ENCODE data around the gene ZC3H18. TPM values are rescaled to one million over a fixed set of nuclear protein-coding genes. Genes with fewer than 3 reads are reported as not detected.
A peak's percentile ranks its signal among the peaks of the same experiment; 100 is the strongest.

Gene ZC3H18
- total and polyA plus RNA-seq, 2 of the 4 experiments (the other 2 are of a cell fraction), result 3.4 to 21.3 TPM

- no peak overlapping the region for H3K18ac ChIP-seq (ENCODE audit: low read depth, low read length)
- no peaks in the 10 kb centered on the region for H3K27me3 ChIP-seq (ENCODE audit: control insufficient read depth, insufficient read depth, low read length)
- peak overlapping the region; percentile 84 for H3K4ac ChIP-seq (ENCODE audit: low read depth, low read length)
- peak overlapping the region; percentile 93 for H3K23ac ChIP-seq (ENCODE audit: low read depth, low read length)
- H4K91ac ChIP-seq (ENCODE audit: insufficient read depth, low read depth, low read length), result 0 out of 2 replicates have a peak overlapping the region, but pooled peaks have one; percentile 21
- dilution Hi-C loops (cut with HindIII; ENCODE audit: low sequenced_read_pairs, unreplicated experiment) (no loop called here), intact Hi-C loops (cut with micrococcal nuclease) (loop anchor here (10.0 kb wide), 1 partner anchor 614 kb away; the partner anchor contains the start of gene BANP), in situ Hi-C loops (cut with MboI; ENCODE audit: low sequenced_read_pairs) (no loop called here)
- H2BK120ac ChIP-seq (ENCODE audit: low read depth, low read length), result no peak overlapping the region
- H3K4me3 ChIP-seq (ENCODE audit: insufficient read depth, low read depth, low read length), result peak overlapping the region; percentile 66
- H2BK15ac ChIP-seq (ENCODE audit: low read depth, low read length), result peak overlapping the region; percentile 15; the same call in 1 of the 3 replicates
- DNase-seq (no peak), ATAC-seq (ENCODE audit: low read depth) (no peak)
- peak overlapping the region; percentile 76 for H3K9ac ChIP-seq (ENCODE audit: low read depth, low read length)
- H3K9me3 ChIP-seq (ENCODE audit: control insufficient read depth, insufficient read depth, low read length), result no peaks in the 10 kb centered on the region
- ChIA-PET CTCF (no interaction called here), POLR2A (ENCODE audit: unreplicated experiment) (no interaction called here)
- H3K56ac ChIP-seq (ENCODE audit: extremely low read depth, insufficient read depth, low read length), result 0 out of 2 replicates have a peak overlapping the region, but pooled peaks have one; percentile 26
- peaks cover 16 to 41% of the 10 kb centered on the region in 2 experiments for H3K79me1 ChIP-seq (ENCODE audit: low read depth in 1 of 2, low read length in 2 of 2)
- H3K27ac ChIP-seq (ENCODE audit: insufficient read depth, low read length), result peak overlapping the region; percentile 80
- H3K4me2 ChIP-seq (ENCODE audit: low read depth, low read length), result peak overlapping the region; percentile 93
- H3K36me3 ChIP-seq (ENCODE audit: control insufficient read depth, insufficient read depth, low read length), result peaks cover 6% of the 10 kb centered on the region
- 95% methylated on average over 4 of the region's 18 CpGs; no CpG with 5 or more reads in 1 of the 2 experiments for WGBS, 2 experiments (ENCODE audit: extremely low coverage in 2 of 2, insufficient read length in 1 of 2)
- H2AFZ ChIP-seq (replicated peaks; ENCODE audit: low read length, poor library complexity), result peak overlapping the region; percentile 93
- H2AK9ac ChIP-seq (replicated peaks; ENCODE audit: low read depth, low read length, poor library complexity), result peak overlapping the region; percentile 93
- peaks cover 8% of the 10 kb centered on the region for H3K4me1 ChIP-seq (ENCODE audit: control insufficient read depth, insufficient read depth, low read length)
- peak overlapping the region; percentile 82 for H4K5ac ChIP-seq (ENCODE audit: low read depth, low read length)
- TF ChIP-seq RFX5 (IDR thresholded peaks at IDR 0.05; ENCODE audit: low read depth, low read length), result no peak
- no peak for TF ChIP-seq MAZ (IDR thresholded peaks at IDR 0.05; ENCODE audit: borderline replicate concordance, low read depth, low read length)
- no peak for TF ChIP-seq RCOR1 (IDR thresholded peaks at IDR 0.05; ENCODE audit: insufficient replicate concordance, low read length)
- TF ChIP-seq MXI1 (IDR thresholded peaks at IDR 0.05; ENCODE audit: borderline replicate concordance, low read depth, low read length), result no peak
- TF ChIP-seq CHD1 (IDR thresholded peaks at IDR 0.05; ENCODE audit: low read depth, low read length), result no peak
- TF ChIP-seq USF2 (IDR thresholded peaks at IDR 0.05; ENCODE audit: low read depth, low read length), result no peak
- no peak for TF ChIP-seq ELK1 (IDR thresholded peaks at IDR 0.05; ENCODE audit: borderline replicate concordance, low read depth, low read length)
- TF ChIP-seq POLR2A (IDR thresholded peaks at IDR 0.05; ENCODE audit: low read depth, low read length), result no peak
- no peak for TF ChIP-seq BHLHE40 (IDR thresholded peaks at IDR 0.05; ENCODE audit: low read depth, low read length)
- TF ChIP-seq CEBPB (IDR thresholded peaks at IDR 0.05; ENCODE audit: low read depth, low read length), result no peak
- H4K20me1 ChIP-seq (ENCODE audit: insufficient read depth, low read length), result peaks cover 23% of the 10 kb centered on the region
- H3K9me1 ChIP-seq (ENCODE audit: insufficient read depth, low read length), result peaks cover 4% of the 10 kb centered on the region
- peak overlapping the region; percentile 85 to 95 for H4K8ac ChIP-seq (ENCODE audit: low read depth in 2 of 2, low read length in 2 of 2)
- peak overlapping the region; percentile 91 for H2AK5ac ChIP-seq (ENCODE audit: low read depth, low read length)
- H2BK5ac ChIP-seq (ENCODE audit: low read depth, low read length, poor library complexity, severe bottlenecking), result peak overlapping the region; percentile 67
- BruUV-seq (replicated peaks), result no TSS peak
- peak overlapping the region; percentile 62 for H3K14ac ChIP-seq (replicated peaks; ENCODE audit: low read depth, low read length)
- H2BK20ac ChIP-seq (ENCODE audit: low read depth, low read length), result no peak overlapping the region
These were observed 1.2 kb upstream of the ZC3H18 start for GRCh38 chr16:88568710-88569613.
